Prostate gland (tissue), 2 donors: ENCODE data around the gene NEGR1. TPM values are rescaled to one million over a fixed set of nuclear protein-coding genes. Genes with fewer than 3 reads are reported as not detected.

Source experiments
- DNase-seq: peaks from one replicate; pipeline ENCODE4 v3.0.0-alpha.2; 2019; ENCODE audit warnings: low spot score
- H3K27ac ChIP-seq, 2 donors: fragments of 200-600 bp; sonication (generic); 2 replicates each; pipeline ENCODE4 v1.5.1; 2017 to 2019
- H3K27me3 ChIP-seq: fragments of 200-600 bp; sonication (generic); replicated peaks from 2 replicates; pipeline ENCODE4 v1.5.1; 2019; ENCODE audit not compliant: insufficient read depth
- H3K36me3 ChIP-seq, 2 donors: fragments of 200-600 bp; sonication (generic); 1 replicate in 1 of 2; 2 replicates in 1 of 2; pipeline versions ENCODE4 v1.5.1 to v1.8.1; 2017 to 2019
- H3K4me1 ChIP-seq: fragments of 200-600 bp; sonication (generic); replicated peaks from 2 replicates; pipeline ENCODE4 v1.5.1; 2019
- H3K4me3 ChIP-seq, 2 donors: fragments of 200-600 bp; sonication (generic); 2 replicates each; pipeline ENCODE4 v1.5.1; 2017 to 2019
- H3K9me3 ChIP-seq: fragments of 200-600 bp; sonication (generic); 2 replicates; pipeline ENCODE4 v1.5.1; 2017
- POLR2A ChIP-seq: fragments of 450-650 bp; IDR thresholded peaks from one replicate; pipeline ENCODE4 v1.6.1; 2016; ENCODE audit warnings: antibody characterized with exemption, mild to moderate bottlenecking
- POLR2AphosphoS5 ChIP-seq: sonication (generic); formaldehyde crosslinking; IDR thresholded peaks from one replicate; pipeline ENCODE4 v1.6.1; 2017; ENCODE audit warnings: antibody characterized with exemption
- WGBS: methylation state at CpG from one replicate; pipeline ENCODE4 v1.1.5; 2018; 5-methylcytosine and 5-hydroxymethylcytosine counted together
- intact Hi-C: fragments of 100-400 bp; cut with DNase I; formaldehyde crosslinking; loops from one replicate; pipeline ENCODE4 v1.14.2; 2022
- total RNA-seq, 2 donors: library from RNA; depleted of rRNA; stranded (reverse); fragments of >200 nt; gene quantifications; one replicate each; pipeline ENCODE4 v1.1.0, GENCODE V29; 2016
- TF ChIP-seq, protein P1 (sequence below), 4 experiments: fragments of 200-600 bp in 2 of 4; fragments of 450-650 bp in 2 of 4; sonication (generic) in 2 of 4; IDR thresholded peaks; 1 replicate in 3 of 4; 2 replicates in 1 of 4; pipeline ENCODE4 v1.5.1; 2016 to 2019; ENCODE audit warnings: antibody characterized with exemption in 4 of 4, mild to moderate bottlenecking in 2 of 4, moderate library complexity in 2 of 4

Gene NEGR1
- total RNA-seq, 2 donors from 2014 or later: 2.3 to 7.6 TPM

DNA sequence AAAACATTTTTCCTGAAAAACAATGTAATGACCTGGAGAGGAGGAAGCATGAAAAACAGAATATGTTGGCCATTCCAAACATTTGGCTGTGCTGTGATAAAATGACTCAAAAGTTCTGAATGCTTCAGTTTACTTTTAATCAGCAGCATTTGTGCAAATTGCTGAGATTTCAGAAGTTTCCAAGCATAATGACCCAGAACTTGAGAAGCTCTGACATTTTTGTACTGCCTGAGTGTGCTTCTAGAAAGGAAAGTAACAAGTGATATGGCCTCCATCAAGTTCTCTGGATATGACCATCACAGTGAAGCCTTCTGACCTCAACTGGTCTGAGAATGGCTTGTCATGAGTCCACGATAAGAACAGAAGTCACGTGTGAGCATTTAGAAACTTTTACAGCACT is 918.1 kb downstream of the NEGR1 start:
- intact Hi-C loops: no loop called here
- H3K27ac ChIP-seq: no peak overlapping the region
- no peaks in the 10 kb centered on the region for H3K4me1 ChIP-seq
- H3K36me3 ChIP-seq: no peaks in the 10 kb centered on the region
- TF ChIP-seq POLR2A (no peak), POLR2AphosphoS5 (no peak)
- TF ChIP-seq, protein P1, sequence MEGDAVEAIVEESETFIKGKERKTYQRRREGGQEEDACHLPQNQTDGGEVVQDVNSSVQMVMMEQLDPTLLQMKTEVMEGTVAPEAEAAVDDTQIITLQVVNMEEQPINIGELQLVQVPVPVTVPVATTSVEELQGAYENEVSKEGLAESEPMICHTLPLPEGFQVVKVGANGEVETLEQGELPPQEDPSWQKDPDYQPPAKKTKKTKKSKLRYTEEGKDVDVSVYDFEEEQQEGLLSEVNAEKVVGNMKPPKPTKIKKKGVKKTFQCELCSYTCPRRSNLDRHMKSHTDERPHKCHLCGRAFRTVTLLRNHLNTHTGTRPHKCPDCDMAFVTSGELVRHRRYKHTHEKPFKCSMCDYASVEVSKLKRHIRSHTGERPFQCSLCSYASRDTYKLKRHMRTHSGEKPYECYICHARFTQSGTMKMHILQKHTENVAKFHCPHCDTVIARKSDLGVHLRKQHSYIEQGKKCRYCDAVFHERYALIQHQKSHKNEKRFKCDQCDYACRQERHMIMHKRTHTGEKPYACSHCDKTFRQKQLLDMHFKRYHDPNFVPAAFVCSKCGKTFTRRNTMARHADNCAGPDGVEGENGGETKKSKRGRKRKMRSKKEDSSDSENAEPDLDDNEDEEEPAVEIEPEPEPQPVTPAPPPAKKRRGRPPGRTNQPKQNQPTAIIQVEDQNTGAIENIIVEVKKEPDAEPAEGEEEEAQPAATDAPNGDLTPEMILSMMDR (IDR thresholded peaks at IDR 0.05): no peak
- H3K9me3 ChIP-seq: no peaks in the 10 kb centered on the region
- WGBS: 69% methylated on average over 2 of the region's 2 CpGs
- H3K27me3 ChIP-seq: no peaks in the 10 kb centered on the region
- DNase-seq: no peak
- H3K4me3 ChIP-seq: no peak overlapping the region

DNA sequence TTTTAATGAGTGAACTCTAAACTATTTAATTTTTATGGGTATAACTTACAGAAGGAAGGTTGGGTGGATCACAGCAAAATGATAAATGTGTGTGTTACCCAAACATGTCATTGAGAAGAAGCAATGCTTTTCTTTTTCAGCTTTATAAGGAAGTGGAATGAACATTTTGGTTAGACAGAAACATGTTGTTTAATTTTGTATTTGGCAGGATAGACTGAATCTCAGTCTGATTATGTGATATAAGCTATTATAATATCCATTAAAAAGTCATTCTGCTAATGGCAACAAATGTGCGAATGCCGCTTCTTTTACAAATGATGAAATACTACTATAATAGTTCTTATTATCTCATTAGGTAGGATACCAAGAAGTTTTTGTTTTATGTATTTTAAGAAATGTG is 919.6 kb downstream of the NEGR1 start:
- no peaks in the 10 kb centered on the region for H3K9me3 ChIP-seq
- intact Hi-C loops: no loop called here
- no peaks in the 10 kb centered on the region for H3K27me3 ChIP-seq
- TF ChIP-seq POLR2A: no peak
- no peak for TF ChIP-seq POLR2AphosphoS5
- TF ChIP-seq, protein P1 (IDR thresholded peaks at IDR 0.05): no peak
- no peak for DNase-seq
- no peak overlapping the region for H3K4me3 ChIP-seq
- no peaks in the 10 kb centered on the region for H3K36me3 ChIP-seq
- H3K4me1 ChIP-seq: no peaks in the 10 kb centered on the region
- 71% methylated on average over 2 of the region's 2 CpGs for WGBS
- H3K27ac ChIP-seq: no peak overlapping the region

DNA sequence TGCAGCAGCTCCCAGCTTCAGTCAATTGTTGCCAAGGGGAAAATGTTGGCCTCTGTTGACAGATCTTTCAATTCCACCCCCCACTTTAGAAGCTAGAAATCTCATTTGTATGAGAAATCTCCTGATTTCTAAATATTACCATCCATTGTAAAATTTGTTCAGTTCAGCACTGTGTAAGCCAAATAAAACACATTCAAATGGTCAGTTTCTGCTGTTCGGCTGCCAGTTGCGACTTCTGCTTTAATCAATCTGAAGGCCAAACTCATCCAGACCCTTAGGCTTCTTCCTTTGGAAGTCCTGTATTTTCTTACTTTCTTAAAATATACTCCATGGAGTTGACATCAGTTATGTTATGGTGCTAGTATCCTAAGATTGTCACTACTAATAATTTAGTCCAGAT is 920.3 kb downstream of the NEGR1 start:
- no peaks in the 10 kb centered on the region for H3K27me3 ChIP-seq
- no peaks in the 10 kb centered on the region for H3K4me1 ChIP-seq
- no peak for TF ChIP-seq POLR2A
- TF ChIP-seq POLR2AphosphoS5: no peak
- TF ChIP-seq, protein P1 (IDR thresholded peaks at IDR 0.05): no peak
- no peaks in the 10 kb centered on the region for H3K9me3 ChIP-seq
- no peak overlapping the region for H3K4me3 ChIP-seq
- WGBS: 69% methylated on average over 2 of the region's 2 CpGs
- no peak for DNase-seq
- intact Hi-C loops: no loop called here
- no peak overlapping the region for H3K27ac ChIP-seq
- no peaks in the 10 kb centered on the region for H3K36me3 ChIP-seq

DNA sequence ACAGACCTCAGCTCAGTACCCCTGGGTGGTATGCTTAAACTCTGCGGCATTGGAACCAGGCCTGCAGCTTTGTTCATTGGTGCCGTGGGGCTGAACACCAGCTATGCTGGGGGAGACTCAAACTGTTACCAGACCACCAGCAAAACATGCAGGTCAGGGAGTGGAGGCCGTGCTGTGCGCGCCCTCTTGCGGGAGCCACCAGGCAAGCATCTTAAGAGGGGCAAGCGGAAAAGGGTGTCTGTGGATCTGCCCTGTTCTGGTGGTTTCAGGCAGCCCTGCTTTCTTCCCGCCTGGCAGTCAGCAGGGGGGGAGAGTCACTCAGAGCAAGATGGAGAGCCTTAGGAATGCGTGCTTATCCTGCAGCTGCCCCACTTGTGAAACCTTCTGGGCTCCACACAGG is 924.6 kb downstream of the NEGR1 start:
- 78% methylated on average over 9 of the region's 9 CpGs for WGBS
- H3K27me3 ChIP-seq: no peaks in the 10 kb centered on the region
- no peaks in the 10 kb centered on the region for H3K4me1 ChIP-seq
- H3K9me3 ChIP-seq: no peaks in the 10 kb centered on the region
- TF ChIP-seq, protein P1 (IDR thresholded peaks at IDR 0.05): no peak
- TF ChIP-seq POLR2AphosphoS5: no peak
- no peak for DNase-seq
- H3K4me3 ChIP-seq: no peak overlapping the region
- H3K36me3 ChIP-seq: no peaks in the 10 kb centered on the region
- no peak overlapping the region for H3K27ac ChIP-seq
- intact Hi-C loops: no loop called here

DNA sequence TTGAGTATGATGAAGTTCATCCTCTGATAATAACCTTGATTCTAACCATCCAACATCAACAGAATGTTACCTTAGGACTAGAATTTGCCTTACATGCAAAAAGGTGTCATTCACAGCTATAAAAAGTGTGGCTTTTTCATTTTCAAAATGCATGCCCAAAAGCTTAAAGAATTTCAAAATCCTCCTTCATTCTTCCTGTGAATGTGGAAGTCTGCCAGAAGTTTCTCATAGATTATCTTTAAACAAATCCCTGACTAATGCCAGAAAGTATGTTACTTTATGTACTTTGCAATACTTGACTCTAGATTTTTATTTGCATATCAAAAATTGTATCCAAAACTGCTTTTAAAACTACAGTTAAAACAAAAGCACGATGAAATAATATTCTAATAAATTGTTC is 930.9 kb downstream of the NEGR1 start:
- Histone ChIP-seq H3K4me3 (no peak overlapping the region), H3K27ac (no peak overlapping the region), H3K27me3 (no peaks in the 10 kb centered on the region), H3K36me3 (no peaks in the 10 kb centered on the region), H3K9me3 (no peaks in the 10 kb centered on the region), H3K4me1 (no peaks in the 10 kb centered on the region)
- WGBS: 14% methylated on average over 1 of the region's 1 CpG
- no peak for DNase-seq
- TF ChIP-seq POLR2AphosphoS5 (no peak), POLR2A (no peak)
- TF ChIP-seq, protein P1 (IDR thresholded peaks at IDR 0.05): no peak
- intact Hi-C loops: no loop called here
